HEK293T (cell line): ENCODE results near the gene NCCRP1.

ENCODE experiments used
- ARNT ChIP-seq: fragments of 450-650 bp; IDR thresholded peaks from 2 replicates; pipeline ENCODE4 v1.6.1; 2017; ENCODE audit warnings: mild to moderate bottlenecking
- CTBP1 ChIP-seq: fragments of 450-650 bp; IDR thresholded peaks from 2 replicates; pipeline ENCODE4 v1.6.1; 2016; ENCODE audit warnings: borderline replicate concordance
- ELF4 ChIP-seq: fragments of 450-650 bp; IDR thresholded peaks from 2 replicates; pipeline ENCODE4 v1.6.1; 2017; ENCODE audit warnings: antibody characterized with exemption
- FOXA1 ChIP-seq: fragments of 450-650 bp; IDR thresholded peaks from 2 replicates; pipeline ENCODE4 v1.6.1; 2016; ENCODE audit warnings: mild to moderate bottlenecking
- FOXK2 ChIP-seq: fragments of 450-650 bp; IDR thresholded peaks from 2 replicates; pipeline ENCODE4 v1.6.1; 2016; ENCODE audit warnings: mild to moderate bottlenecking
- FOXM1 ChIP-seq: fragments of 450-650 bp; IDR thresholded peaks from 2 replicates; pipeline ENCODE4 v1.6.1; 2017; ENCODE audit warnings: mild to moderate bottlenecking, borderline replicate concordance
- L3MBTL2 ChIP-seq: fragments of 450-650 bp; conservative IDR thresholded peaks from 2 replicates; pipeline ENCODE4 v1.6.1; 2016; ENCODE audit warnings: mild to moderate bottlenecking
- LEF1 ChIP-seq: fragments of 450-650 bp; IDR thresholded peaks from 2 replicates; pipeline ENCODE4 v1.6.1; 2017; ENCODE audit warnings: mild to moderate bottlenecking, borderline replicate concordance
- NFRKB ChIP-seq: fragments of 450-650 bp; IDR thresholded peaks from 2 replicates; pipeline ENCODE4 v1.6.1; 2016; ENCODE audit warnings: mild to moderate bottlenecking, moderate library complexity
- SP1 ChIP-seq: fragments of 450-650 bp; IDR thresholded peaks from 2 replicates; pipeline ENCODE4 v1.6.1; 2017
- SUZ12 ChIP-seq: fragments of 450-650 bp; IDR thresholded peaks from 2 replicates; pipeline ENCODE4 v1.6.1; 2016; ENCODE audit warnings: mild to moderate bottlenecking
- TARDBP ChIP-seq: fragments of 450-650 bp; IDR thresholded peaks from 2 replicates; pipeline ENCODE4 v1.6.1; 2016
- ZNF384 ChIP-seq: fragments of 450-650 bp; IDR thresholded peaks from 2 replicates; pipeline ENCODE4 v1.6.1; 2016

DNA sequence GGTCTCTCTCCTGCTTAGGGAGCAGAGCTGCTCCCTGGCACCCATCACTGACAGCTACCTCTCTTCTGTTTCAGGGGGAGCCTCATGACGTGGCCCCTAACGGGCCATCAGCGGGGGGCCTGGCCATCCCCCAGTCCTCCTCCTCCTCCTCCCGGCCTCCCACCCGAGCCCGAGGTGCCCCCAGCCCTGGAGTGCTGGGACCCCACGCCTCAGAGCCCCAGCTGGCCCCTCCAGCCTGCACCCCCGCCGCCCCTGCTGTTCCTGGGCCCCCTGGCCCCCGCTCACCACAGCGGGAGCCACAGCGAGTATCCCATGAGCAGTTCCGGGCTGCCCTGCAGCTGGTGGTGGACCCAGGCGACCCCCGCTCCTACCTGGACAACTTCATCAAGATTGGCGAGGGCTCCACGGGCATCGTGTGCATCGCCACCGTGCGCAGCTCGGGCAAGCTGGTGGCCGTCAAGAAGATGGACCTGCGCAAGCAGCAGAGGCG, 23.2 kb upstream of the NCCRP1 start:
- no peak for TF ChIP-seq FOXM1
- TF ChIP-seq SP1: no peak
- no peak for TF ChIP-seq CTBP1
- no peak for TF ChIP-seq TARDBP
- TF ChIP-seq NFRKB: no peak
- no peak for TF ChIP-seq ZNF384
- TF ChIP-seq L3MBTL2: no peak
- TF ChIP-seq FOXK2: no peak
- TF ChIP-seq ELF4: no peak
- no peak for TF ChIP-seq ARNT
- TF ChIP-seq SUZ12: no peak
- no peak for TF ChIP-seq LEF1
- no peak for TF ChIP-seq FOXA1
